H1 (cell line): Measurements from ENCODE around the gene TBK1. TPM values are rescaled to one million over a fixed set of nuclear protein-coding genes. Genes with fewer than 3 reads are reported as not detected.

Experiments
- CTCF ChIA-PET: fragments of 300-600 bp; sonication (Branson Sonifier 250); formaldehyde crosslinking; loops from one replicate; lab custom pipeline; 2021; ENCODE audit not compliant: partially characterized antibody; lab: Charles Lee
- POLR2A ChIA-PET: fragments of 300-600 bp; sonication (Branson Sonifier 250); formaldehyde crosslinking; loops from one replicate; lab custom pipeline; 2021; ENCODE audit warnings: inconsistent platforms; ENCODE audit not compliant: partially characterized antibody; lab: Charles Lee
- DNase-seq, 2 experiments: peaks; one replicate each; pipeline versions ENCODE4 v3.0.0 to v3.0.0-alpha.2; 2010 to 2022; ENCODE audit warnings: low spot score in 2 of 2, low read depth in 1 of 2, mixed read lengths in 1 of 2
- FAIRE-seq: peaks from 2 replicates; lab custom pipeline; 2011; peaks lifted over from hg19 to GRCh38; lab: Jason Lieb, UNC
- H2AFZ ChIP-seq: 2 replicates; pipeline ENCODE4 v1.8.1; 2012; ENCODE audit warnings: low read length, inconsistent platforms
- H2AK5ac ChIP-seq: 2 replicates; pipeline ENCODE4 v1.6.1; 2013; ENCODE audit warnings: low read depth, low read length
- H2BK120ac ChIP-seq: replicated peaks from 2 replicates; pipeline ENCODE3; 2013; ENCODE audit warnings: low read depth, low read length, inconsistent platforms
- H2BK12ac ChIP-seq: 2 replicates; pipeline ENCODE4 v1.6.1; 2013; ENCODE audit warnings: low read depth, low read length
- H2BK15ac ChIP-seq: 2 replicates; pipeline ENCODE4 v1.6.1; 2013; ENCODE audit warnings: low read length
- H2BK20ac ChIP-seq: 2 replicates; pipeline ENCODE4 v1.6.1; 2013; ENCODE audit warnings: low read length
- H2BK5ac ChIP-seq: 2 replicates; pipeline ENCODE4 v1.6.1; 2013; ENCODE audit warnings: low read depth, low read length
- H3K14ac ChIP-seq: 2 replicates; pipeline ENCODE4 v1.6.1; 2013; ENCODE audit warnings: inconsistent platforms; ENCODE audit not compliant: insufficient read length
- H3K18ac ChIP-seq: 2 replicates; pipeline ENCODE4 v1.6.1; 2013; ENCODE audit warnings: low read length; ENCODE audit errors: extremely low read depth
- H3K23ac ChIP-seq: 2 replicates; pipeline ENCODE4 v1.6.1; 2013; ENCODE audit warnings: inconsistent platforms; ENCODE audit not compliant: insufficient read length
- H3K23me2 ChIP-seq: 2 replicates; pipeline ENCODE4 v1.6.1; 2013; ENCODE audit warnings: low read depth, low read length
- H3K27ac ChIP-seq: 2 replicates; pipeline ENCODE4 v1.6.1; 2011; ENCODE audit warnings: low read depth, low read length, inconsistent platforms
- H3K27me3 ChIP-seq, 4 experiments: replicated peaks in 1 of 4; 1 replicate in 1 of 4; 2 replicates in 3 of 4; pipeline versions ENCODE4 v1.6.1 to v1.8.1; 2011 to 2013; ENCODE audit warnings: low read length in 3 of 4, mild to moderate bottlenecking in 3 of 4, inconsistent platforms in 2 of 4, mixed read lengths in 2 of 4, moderate library complexity in 1 of 4; ENCODE audit not compliant: control insufficient read depth in 3 of 4, insufficient read depth in 3 of 4; ENCODE audit errors: extremely low read depth in 1 of 4
- H3K36me3 ChIP-seq, 4 experiments: 2 replicates each; pipeline versions ENCODE4 v1.6.1 to v1.8.1; 2011 to 2013; ENCODE audit warnings: mild to moderate bottlenecking in 4 of 4, low read length in 3 of 4, moderate library complexity in 2 of 4, control low read depth in 1 of 4, inconsistent platforms in 1 of 4; ENCODE audit not compliant: insufficient read depth in 4 of 4, control insufficient read depth in 2 of 4
- H3K4ac ChIP-seq: replicated peaks from 2 replicates; pipeline ENCODE3; 2013; ENCODE audit warnings: low read length, low read depth, mixed read lengths, inconsistent platforms; ENCODE audit not compliant: insufficient read length
- H3K4me1 ChIP-seq, 4 experiments: replicated peaks in 1 of 4; 1 replicate in 1 of 4; 2 replicates in 3 of 4; pipeline versions ENCODE4 v1.6.1 to v1.8.1; 2011 to 2013; ENCODE audit warnings: low read length in 3 of 4, inconsistent platforms in 2 of 4, mixed read lengths in 1 of 4; ENCODE audit not compliant: insufficient read depth in 4 of 4, control insufficient read depth in 3 of 4
- H3K4me2 ChIP-seq, 2 experiments: 2 replicates each; pipeline versions ENCODE4 v1.6.1 to v1.8.1; 2011 to 2013; ENCODE audit warnings: low read depth in 2 of 2, low read length in 2 of 2, control low read depth in 1 of 2, inconsistent platforms in 1 of 2, mild to moderate bottlenecking in 1 of 2; ENCODE audit not compliant: insufficient read depth in 1 of 2
- H3K4me3 ChIP-seq, 4 experiments: fragments of 200-600, 300-600 bp in 1 of 4; sonication (generic), shearing (Covaris generic), sonication (Bioruptor Twin) in 1 of 4; 2 replicates each; pipeline versions ENCODE4 v1.5.1 to v1.8.1; 2011 to 2016; ENCODE audit warnings: low read length in 4 of 4, low read depth in 3 of 4, control low read depth in 2 of 4, inconsistent platforms in 2 of 4, mild to moderate bottlenecking in 2 of 4, mixed read lengths in 1 of 4, moderate library complexity in 1 of 4; ENCODE audit not compliant: insufficient read depth in 2 of 4; ENCODE audit errors: extremely low read depth in 1 of 4
- H3K56ac ChIP-seq: replicated peaks from 2 replicates; pipeline ENCODE3; 2013; ENCODE audit warnings: low read depth, mild to moderate bottlenecking, mixed read lengths, low read length, inconsistent platforms; ENCODE audit not compliant: insufficient read length
- H3K79me1 ChIP-seq: 2 replicates; pipeline ENCODE4 v1.6.1; 2013; ENCODE audit warnings: low read depth, low read length, control low read depth
- H3K79me2 ChIP-seq, 2 experiments: 2 replicates each; pipeline versions ENCODE4 v1.6.1 to v1.8.1; 2012 to 2013; ENCODE audit warnings: low read length in 2 of 2, mild to moderate bottlenecking in 2 of 2, inconsistent platforms in 1 of 2; ENCODE audit not compliant: insufficient read depth in 2 of 2, control insufficient read depth in 1 of 2
- H3K9ac ChIP-seq, 4 experiments: replicated peaks in 1 of 4; 1 replicate in 1 of 4; 2 replicates in 3 of 4; pipeline versions ENCODE4 v1.6.1 to v1.8.1; 2011 to 2013; ENCODE audit warnings: low read depth in 3 of 4, low read length in 3 of 4, control low read depth in 2 of 4, mild to moderate bottlenecking in 2 of 4, moderate library complexity in 2 of 4, inconsistent platforms in 1 of 4; ENCODE audit errors: extremely low read depth in 1 of 4
- H3K9me3 ChIP-seq, 2 experiments: 2 replicates each; pipeline versions ENCODE4 v1.6.1 to v1.8.1; 2012 to 2013; ENCODE audit warnings: mild to moderate bottlenecking in 2 of 2, moderate library complexity in 2 of 2, control low read depth in 1 of 2, inconsistent platforms in 1 of 2, low read depth in 1 of 2, low read length in 1 of 2, mixed read lengths in 1 of 2; ENCODE audit not compliant: insufficient read depth in 2 of 2
- H4K20me1 ChIP-seq, 2 experiments: replicated peaks in 1 of 2; 2 replicates each; pipeline versions ENCODE3 to v1.8.1; 2011 to 2013; ENCODE audit warnings: inconsistent platforms in 2 of 2, low read length in 2 of 2, mild to moderate bottlenecking in 1 of 2; ENCODE audit not compliant: insufficient read depth in 2 of 2, control insufficient read depth in 1 of 2
- H4K5ac ChIP-seq: 2 replicates; pipeline ENCODE4 v1.6.1; 2013; ENCODE audit warnings: low read length, low read depth, mixed read lengths, inconsistent platforms; ENCODE audit not compliant: insufficient read length
- H4K8ac ChIP-seq: 2 replicates; pipeline ENCODE4 v1.8.0; 2013; ENCODE audit warnings: mild to moderate bottlenecking, moderate library complexity, low read length, inconsistent platforms; ENCODE audit not compliant: insufficient read depth; ENCODE audit errors: extremely low read depth
- H4K91ac ChIP-seq: replicated peaks from 2 replicates; pipeline ENCODE3; 2013; ENCODE audit warnings: low read length, mixed read lengths, inconsistent platforms; ENCODE audit not compliant: insufficient read length
- CBX8 ChIP-seq: fragments of 300-800, 300-1000 bp; sonication (generic); IDR thresholded peaks from 2 replicates; pipeline ENCODE4 v1.7.1; 2016; ENCODE audit warnings: low read depth, low read length, borderline replicate concordance
- CHD2 ChIP-seq: IDR thresholded peaks from 2 replicates; pipeline ENCODE4 v1.6.1; 2012; ENCODE audit warnings: low read length, improper control_type of control experiment
- GABPA ChIP-seq: IDR thresholded peaks from 2 replicates; pipeline ENCODE4 v1.6.1; 2011; ENCODE audit warnings: mild to moderate bottlenecking, low read length, moderate library complexity, borderline replicate concordance; ENCODE audit not compliant: insufficient read depth
- HDAC2 ChIP-seq, 2 experiments: fragments of 300-600 bp in 1 of 2; sonication (generic) in 1 of 2; IDR thresholded peaks; 2 replicates each; pipeline ENCODE4 v1.6.1; 2011 to 2012; ENCODE audit warnings: low read depth in 2 of 2, low read length in 2 of 2, mild to moderate bottlenecking in 2 of 2, moderate library complexity in 2 of 2, borderline replicate concordance in 1 of 2, inconsistent platforms in 1 of 2
- JUN ChIP-seq: IDR thresholded peaks from 2 replicates; pipeline ENCODE4 v1.6.1; 2011; ENCODE audit warnings: low read depth, mild to moderate bottlenecking, improper control_type of control experiment, low read length
- NRF1 ChIP-seq: IDR thresholded peaks from 2 replicates; pipeline ENCODE4 v1.6.1; 2011; ENCODE audit warnings: mild to moderate bottlenecking, low read depth, low read length, improper control_type of control experiment
- POLR2A ChIP-seq, 2 experiments: IDR thresholded peaks; 1 replicate in 1 of 2; 2 replicates in 1 of 2; pipeline ENCODE4 v1.6.1; 2011; ENCODE audit warnings: low read depth in 2 of 2, low read length in 2 of 2, mild to moderate bottlenecking in 2 of 2; ENCODE audit errors: control extremely low read depth in 1 of 2
- RBBP5 ChIP-seq: IDR thresholded peaks from 2 replicates; pipeline ENCODE4 v1.7.1; 2012; ENCODE audit warnings: low read depth, mild to moderate bottlenecking, inconsistent platforms, low read length, moderate library complexity, borderline replicate concordance
- RXRA ChIP-seq: IDR thresholded peaks from 2 replicates; pipeline ENCODE4 v1.6.1; 2011; ENCODE audit warnings: low read depth, mild to moderate bottlenecking, low read length, moderate library complexity; ENCODE audit not compliant: insufficient read depth
- SAP30 ChIP-seq: fragments of 300-600 bp; sonication (generic); IDR thresholded peaks from 2 replicates; pipeline ENCODE4 v1.7.1; 2012; ENCODE audit warnings: low read length, moderate library complexity, mild to moderate bottlenecking, inconsistent platforms; ENCODE audit not compliant: insufficient read depth, insufficient replicate concordance
- SIN3A ChIP-seq, 2 experiments: IDR thresholded peaks in 1 of 2; conservative IDR thresholded peaks in 1 of 2; 2 replicates each; pipeline ENCODE4 v1.6.1; 2011 to 2012; ENCODE audit warnings: low read length in 2 of 2, improper control_type of control experiment in 1 of 2, low read depth in 1 of 2, mild to moderate bottlenecking in 1 of 2
- SUZ12 ChIP-seq: fragments of 200-600 bp; sonication (generic); IDR thresholded peaks from 2 replicates; pipeline ENCODE4 v1.6.1; 2012; ENCODE audit warnings: mild to moderate bottlenecking, inconsistent platforms, low read length, moderate library complexity, mixed read lengths
- WGBS, 2 experiments: shearing (Covaris generic) in 1 of 2; methylation state at CpG; one replicate each; pipeline versions ENCODE4 v1.1.6 to v1.1.7; 2013 to 2015; ENCODE audit warnings: low lambda C conversion rate in 2 of 2, mixed read lengths in 2 of 2, inconsistent platforms in 1 of 2, low coverage in 1 of 2, missing lambda C conversion rate in 1 of 2; ENCODE audit not compliant: insufficient replicate concordance in 2 of 2, insufficient coverage in 1 of 2, insufficient read length in 1 of 2; ENCODE audit errors: extremely low coverage in 1 of 2, missing lambda C conversion rate in 1 of 2; 5-methylcytosine and 5-hydroxymethylcytosine counted together
- polyA plus RNA-seq, 7 experiments: library from polyadenylated mRNA; depleted of rRNA in 3 of 7; stranded (reverse) in 5 of 7; unstranded in 2 of 7; fragments of >200 nt in 5 of 7; fragments of 200-250 nt in 2 of 7; gene quantifications; 1 replicate in 5 of 7; 2 replicates in 1 of 7; 4 replicates in 1 of 7; pipeline versions ENCODE4 v1.2.1 to v1.2.3, GENCODE V29; 2011 to 2013; ENCODE audit warnings: missing spikeins in 2 of 7, mixed read lengths in 2 of 7
- total RNA-seq: library from RNA; stranded (reverse); fragmentation: NEBNext Ultra II Directional; extraction: Animal tissue kit (Norgen Biotek cat#: 25700); gene quantifications from 2 replicates; pipeline ENCODE4 v1.2.1, GENCODE V29; 2021

The TBK1 gene
- total and polyA plus RNA-seq, 2 of the 8 experiments (the other 6 are each of a cell fraction or from before 2014, with no cell fraction given), result 5.3 to 20.4 TPM

- Histone ChIP-seq H3K4me1 (no peaks in the 10 kb centered on the region), H2BK15ac (no peak overlapping the region), H2BK120ac (no peak overlapping the region)
- ChIA-PET CTCF (no interaction called here), POLR2A (no interaction called here)
- TF ChIP-seq RXRA, result no peak
- TF ChIP-seq SAP30, result no peak
- no peak for TF ChIP-seq CBX8
- no peak for TF ChIP-seq JUN
- TF ChIP-seq RBBP5, result no peak
- no peak for TF ChIP-seq HDAC2 (IDR thresholded peaks at IDR 0.05; ENCODE audit: borderline replicate concordance in 1 of 2, low read depth in 2 of 2, low read length in 2 of 2)
- no peak for TF ChIP-seq CHD2
- no peak for TF ChIP-seq NRF1
- TF ChIP-seq GABPA, result no peak
- TF ChIP-seq POLR2A (IDR thresholded peaks at IDR 0.05; ENCODE audit: control extremely low read depth in 1 of 2, low read depth in 2 of 2, low read length in 2 of 2), result no peak
- TF ChIP-seq SIN3A (conservative IDR thresholded peaks at IDR 0.05 in 1 of 2, IDR thresholded peaks at IDR 0.05 in 1 of 2; ENCODE audit: low read depth in 1 of 2, low read length in 2 of 2), result no peak
- no peak for TF ChIP-seq SUZ12
- TF ChIP-seq, all 59 proteins: peak for 0
- Histone ChIP-seq H4K8ac (no peak overlapping the region), H3K79me2 (peaks cover 0 to 12% of the 10 kb centered on the region in 2 experiments; a peak in 2 of 4 replicates), H3K9ac (no peak overlapping the region), H2AFZ (no peak overlapping the region), H3K36me3 (peaks cover 5 to 30% (median 14%) of the 10 kb centered on the region in 4 experiments; a peak in 6 of 8 replicates), H3K23ac (no peak overlapping the region), H3K4me2 (no peak overlapping the region), H2BK12ac (no peak overlapping the region), H3K56ac (no peak overlapping the region), H2BK20ac (no peak overlapping the region), H4K5ac (no peak overlapping the region), H3K4me3 (no peak overlapping the region), H2BK5ac (no peak overlapping the region), H4K91ac (no peak overlapping the region), H3K27ac (no peak overlapping the region), H3K4ac (no peak overlapping the region), H3K23me2 (no peaks in the 10 kb centered on the region), H3K27me3 (no peaks in the 10 kb centered on the region), H4K20me1 (no peaks in the 10 kb centered on the region), H3K14ac (no peak overlapping the region), H2AK5ac (no peak overlapping the region), H3K18ac (no peak overlapping the region), H3K9me3 (peaks cover 3 to 12% of the 10 kb centered on the region in 2 experiments; a peak in 3 of 4 replicates), H3K79me1 (peaks cover 4% of the 10 kb centered on the region; the same call in 1 of the 2 replicates)
- DNase-seq (no peak), FAIRE-seq (no peak)
- 76% methylated on average over 1 of the region's 1 CpG; no CpG with 5 or more reads in 1 of the 2 experiments for WGBS, 2 experiments
These were observed 28.2 kb downstream of the TBK1 start for GRCh38 chr12:64480148-64480547.
